H1 (cell line): Measurements from ENCODE around the gene ST6GALNAC4. TPM values are rescaled to one million over a fixed set of nuclear protein-coding genes. Genes with fewer than 3 reads are reported as not detected.

Experiments used
- CTCF ChIA-PET: fragments of 300-600 bp; sonication (Branson Sonifier 250); formaldehyde crosslinking; loops from one replicate; lab custom pipeline; 2021; ENCODE audit not compliant: partially characterized antibody; lab: Charles Lee
- POLR2A ChIA-PET: fragments of 300-600 bp; sonication (Branson Sonifier 250); formaldehyde crosslinking; loops from one replicate; lab custom pipeline; 2021; ENCODE audit warnings: inconsistent platforms; ENCODE audit not compliant: partially characterized antibody; lab: Charles Lee
- DNase-seq, 2 experiments: peaks; one replicate each; pipeline versions ENCODE4 v3.0.0 to v3.0.0-alpha.2; 2010 to 2022; ENCODE audit warnings: low spot score in 2 of 2, low read depth in 1 of 2, mixed read lengths in 1 of 2
- FAIRE-seq: peaks from 2 replicates; lab custom pipeline; 2011; peaks lifted over from hg19 to GRCh38; lab: Jason Lieb, UNC
- H2AFZ ChIP-seq: 2 replicates; pipeline ENCODE4 v1.8.1; 2012; ENCODE audit warnings: low read length, inconsistent platforms
- H2AK5ac ChIP-seq: 2 replicates; pipeline ENCODE4 v1.6.1; 2013; ENCODE audit warnings: low read depth, low read length
- H2BK120ac ChIP-seq: replicated peaks from 2 replicates; pipeline ENCODE3; 2013; ENCODE audit warnings: low read depth, low read length, inconsistent platforms
- H2BK12ac ChIP-seq: 2 replicates; pipeline ENCODE4 v1.6.1; 2013; ENCODE audit warnings: low read depth, low read length
- H2BK15ac ChIP-seq: 2 replicates; pipeline ENCODE4 v1.6.1; 2013; ENCODE audit warnings: low read length
- H2BK20ac ChIP-seq: 2 replicates; pipeline ENCODE4 v1.6.1; 2013; ENCODE audit warnings: low read length
- H2BK5ac ChIP-seq: 2 replicates; pipeline ENCODE4 v1.6.1; 2013; ENCODE audit warnings: low read depth, low read length
- H3K14ac ChIP-seq: 2 replicates; pipeline ENCODE4 v1.6.1; 2013; ENCODE audit warnings: inconsistent platforms; ENCODE audit not compliant: insufficient read length
- H3K18ac ChIP-seq: 2 replicates; pipeline ENCODE4 v1.6.1; 2013; ENCODE audit warnings: low read length; ENCODE audit errors: extremely low read depth
- H3K23ac ChIP-seq: 2 replicates; pipeline ENCODE4 v1.6.1; 2013; ENCODE audit warnings: inconsistent platforms; ENCODE audit not compliant: insufficient read length
- H3K23me2 ChIP-seq: 2 replicates; pipeline ENCODE4 v1.6.1; 2013; ENCODE audit warnings: low read depth, low read length
- H3K27ac ChIP-seq: 2 replicates; pipeline ENCODE4 v1.6.1; 2011; ENCODE audit warnings: low read depth, low read length, inconsistent platforms
- H3K27me3 ChIP-seq, 4 experiments: replicated peaks in 1 of 4; 1 replicate in 1 of 4; 2 replicates in 3 of 4; pipeline versions ENCODE4 v1.6.1 to v1.8.1; 2011 to 2013; ENCODE audit warnings: low read length in 3 of 4, mild to moderate bottlenecking in 3 of 4, inconsistent platforms in 2 of 4, mixed read lengths in 2 of 4, moderate library complexity in 1 of 4; ENCODE audit not compliant: control insufficient read depth in 3 of 4, insufficient read depth in 3 of 4; ENCODE audit errors: extremely low read depth in 1 of 4
- H3K36me3 ChIP-seq, 4 experiments: 2 replicates each; pipeline versions ENCODE4 v1.6.1 to v1.8.1; 2011 to 2013; ENCODE audit warnings: mild to moderate bottlenecking in 4 of 4, low read length in 3 of 4, moderate library complexity in 2 of 4, control low read depth in 1 of 4, inconsistent platforms in 1 of 4; ENCODE audit not compliant: insufficient read depth in 4 of 4, control insufficient read depth in 2 of 4
- H3K4ac ChIP-seq: replicated peaks from 2 replicates; pipeline ENCODE3; 2013; ENCODE audit warnings: low read length, low read depth, mixed read lengths, inconsistent platforms; ENCODE audit not compliant: insufficient read length
- H3K4me1 ChIP-seq, 4 experiments: replicated peaks in 1 of 4; 1 replicate in 1 of 4; 2 replicates in 3 of 4; pipeline versions ENCODE4 v1.6.1 to v1.8.1; 2011 to 2013; ENCODE audit warnings: low read length in 3 of 4, inconsistent platforms in 2 of 4, mixed read lengths in 1 of 4; ENCODE audit not compliant: insufficient read depth in 4 of 4, control insufficient read depth in 3 of 4
- H3K4me2 ChIP-seq, 2 experiments: 2 replicates each; pipeline versions ENCODE4 v1.6.1 to v1.8.1; 2011 to 2013; ENCODE audit warnings: low read depth in 2 of 2, low read length in 2 of 2, control low read depth in 1 of 2, inconsistent platforms in 1 of 2, mild to moderate bottlenecking in 1 of 2; ENCODE audit not compliant: insufficient read depth in 1 of 2
- H3K4me3 ChIP-seq, 4 experiments: fragments of 200-600, 300-600 bp in 1 of 4; sonication (generic), shearing (Covaris generic), sonication (Bioruptor Twin) in 1 of 4; 2 replicates each; pipeline versions ENCODE4 v1.5.1 to v1.8.1; 2011 to 2016; ENCODE audit warnings: low read length in 4 of 4, low read depth in 3 of 4, control low read depth in 2 of 4, inconsistent platforms in 2 of 4, mild to moderate bottlenecking in 2 of 4, mixed read lengths in 1 of 4, moderate library complexity in 1 of 4; ENCODE audit not compliant: insufficient read depth in 2 of 4; ENCODE audit errors: extremely low read depth in 1 of 4
- H3K56ac ChIP-seq: replicated peaks from 2 replicates; pipeline ENCODE3; 2013; ENCODE audit warnings: low read depth, mild to moderate bottlenecking, mixed read lengths, low read length, inconsistent platforms; ENCODE audit not compliant: insufficient read length
- H3K79me1 ChIP-seq: 2 replicates; pipeline ENCODE4 v1.6.1; 2013; ENCODE audit warnings: low read depth, low read length, control low read depth
- H3K79me2 ChIP-seq, 2 experiments: 2 replicates each; pipeline versions ENCODE4 v1.6.1 to v1.8.1; 2012 to 2013; ENCODE audit warnings: low read length in 2 of 2, mild to moderate bottlenecking in 2 of 2, inconsistent platforms in 1 of 2; ENCODE audit not compliant: insufficient read depth in 2 of 2, control insufficient read depth in 1 of 2
- H3K9ac ChIP-seq, 4 experiments: replicated peaks in 1 of 4; 1 replicate in 1 of 4; 2 replicates in 3 of 4; pipeline versions ENCODE4 v1.6.1 to v1.8.1; 2011 to 2013; ENCODE audit warnings: low read depth in 3 of 4, low read length in 3 of 4, control low read depth in 2 of 4, mild to moderate bottlenecking in 2 of 4, moderate library complexity in 2 of 4, inconsistent platforms in 1 of 4; ENCODE audit errors: extremely low read depth in 1 of 4
- H3K9me3 ChIP-seq, 2 experiments: 2 replicates each; pipeline versions ENCODE4 v1.6.1 to v1.8.1; 2012 to 2013; ENCODE audit warnings: mild to moderate bottlenecking in 2 of 2, moderate library complexity in 2 of 2, control low read depth in 1 of 2, inconsistent platforms in 1 of 2, low read depth in 1 of 2, low read length in 1 of 2, mixed read lengths in 1 of 2; ENCODE audit not compliant: insufficient read depth in 2 of 2
- H4K20me1 ChIP-seq, 2 experiments: replicated peaks in 1 of 2; 2 replicates each; pipeline versions ENCODE3 to v1.8.1; 2011 to 2013; ENCODE audit warnings: inconsistent platforms in 2 of 2, low read length in 2 of 2, mild to moderate bottlenecking in 1 of 2; ENCODE audit not compliant: insufficient read depth in 2 of 2, control insufficient read depth in 1 of 2
- H4K5ac ChIP-seq: 2 replicates; pipeline ENCODE4 v1.6.1; 2013; ENCODE audit warnings: low read length, low read depth, mixed read lengths, inconsistent platforms; ENCODE audit not compliant: insufficient read length
- H4K8ac ChIP-seq: 2 replicates; pipeline ENCODE4 v1.8.0; 2013; ENCODE audit warnings: mild to moderate bottlenecking, moderate library complexity, low read length, inconsistent platforms; ENCODE audit not compliant: insufficient read depth; ENCODE audit errors: extremely low read depth
- H4K91ac ChIP-seq: replicated peaks from 2 replicates; pipeline ENCODE3; 2013; ENCODE audit warnings: low read length, mixed read lengths, inconsistent platforms; ENCODE audit not compliant: insufficient read length
- EGR1 ChIP-seq: IDR thresholded peaks from 2 replicates; pipeline ENCODE4 v1.6.1; 2011; ENCODE audit warnings: low read depth, low read length, borderline replicate concordance
- JUND ChIP-seq: IDR thresholded peaks from 2 replicates; pipeline ENCODE4 v1.6.1; 2011; ENCODE audit warnings: mild to moderate bottlenecking, improper control_type of control experiment, low read length
- MAFK ChIP-seq: IDR thresholded peaks from 2 replicates; pipeline ENCODE4 v1.6.1; 2012; ENCODE audit warnings: low read depth, mild to moderate bottlenecking, improper control_type of control experiment, low read length
- TBP ChIP-seq: IDR thresholded peaks from 2 replicates; pipeline ENCODE4 v1.6.1; 2011; ENCODE audit warnings: low read depth, low read length, improper control_type of control experiment
- WGBS, 2 experiments: shearing (Covaris generic) in 1 of 2; methylation state at CpG; one replicate each; pipeline versions ENCODE4 v1.1.6 to v1.1.7; 2013 to 2015; ENCODE audit warnings: low lambda C conversion rate in 2 of 2, mixed read lengths in 2 of 2, inconsistent platforms in 1 of 2, low coverage in 1 of 2, missing lambda C conversion rate in 1 of 2; ENCODE audit not compliant: insufficient replicate concordance in 2 of 2, insufficient coverage in 1 of 2, insufficient read length in 1 of 2; ENCODE audit errors: extremely low coverage in 1 of 2, missing lambda C conversion rate in 1 of 2; 5-methylcytosine and 5-hydroxymethylcytosine counted together
- polyA plus RNA-seq, 7 experiments: library from polyadenylated mRNA; depleted of rRNA in 3 of 7; stranded (reverse) in 5 of 7; unstranded in 2 of 7; fragments of >200 nt in 5 of 7; fragments of 200-250 nt in 2 of 7; gene quantifications; 1 replicate in 5 of 7; 2 replicates in 1 of 7; 4 replicates in 1 of 7; pipeline versions ENCODE4 v1.2.1 to v1.2.3, GENCODE V29; 2011 to 2013; ENCODE audit warnings: missing spikeins in 2 of 7, mixed read lengths in 2 of 7
- total RNA-seq: library from RNA; stranded (reverse); fragmentation: NEBNext Ultra II Directional; extraction: Animal tissue kit (Norgen Biotek cat#: 25700); gene quantifications from 2 replicates; pipeline ENCODE4 v1.2.1, GENCODE V29; 2021

Gene ST6GALNAC4
- total and polyA plus RNA-seq, 2 of the 8 experiments (the other 6 are each of a cell fraction or from before 2014, with no cell fraction given), result 21.8 to 34.1 TPM

- Histone ChIP-seq H3K4me1 (peaks cover 0 to 44% (median 13%) of the 10 kb centered on the region in 4 experiments; a peak in 5 of 7 replicates), H3K79me2 (peaks cover 0 to 98% of the 10 kb centered on the region in 2 experiments; a peak in 2 of 4 replicates)
- TF ChIP-seq MAFK (no peak), JUND (no peak), TBP (no peak), EGR1 (no peak)
These were observed 45.4 kb upstream of the ST6GALNAC4 start for GRCh38 chr9:127962278-127962677.

More at GRCh38 chr9:127962278-127962677, 45.4 kb upstream of the ST6GALNAC4 start:
- H3K14ac ChIP-seq, result no peak overlapping the region
- H2AK5ac ChIP-seq, result no peak overlapping the region
- no peaks in the 10 kb centered on the region for H3K9me3 ChIP-seq
- no peak overlapping the region for H2BK120ac ChIP-seq
- no peak overlapping the region for H4K8ac ChIP-seq
- H2BK5ac ChIP-seq, result no peak overlapping the region
- H3K4ac ChIP-seq, result no peak overlapping the region
- no peak overlapping the region for H2BK15ac ChIP-seq
- H3K36me3 ChIP-seq, result no peaks in the 10 kb centered on the region
- 43% methylated on average over 3 of the region's 3 CpGs; no CpG with 5 or more reads in 1 of the 2 experiments for WGBS, 2 experiments
- no peak overlapping the region for H3K27ac ChIP-seq
- H3K27me3 ChIP-seq, result no peaks in the 10 kb centered on the region
- H3K79me1 ChIP-seq, result peaks cover 28% of the 10 kb centered on the region
- no peak overlapping the region for H3K4me2 ChIP-seq
- DNase-seq (no peak), FAIRE-seq (no peak)
- H3K56ac ChIP-seq, result no peak overlapping the region
- no peak overlapping the region for H4K5ac ChIP-seq
- H3K9ac ChIP-seq, result no peak overlapping the region
- H4K91ac ChIP-seq, result no peak overlapping the region
- H4K20me1 ChIP-seq, result peaks cover 12 to 34% of the 10 kb centered on the region in 2 experiments
- H3K18ac ChIP-seq, result no peak overlapping the region
- no peak overlapping the region for H2BK20ac ChIP-seq
- no peak overlapping the region for H3K23ac ChIP-seq
- H2AFZ ChIP-seq, result no peak overlapping the region
- no peak overlapping the region for H3K4me3 ChIP-seq
- H3K23me2 ChIP-seq, result no peaks in the 10 kb centered on the region
- ChIA-PET POLR2A (interaction anchor here (0.7 to 3.0 kb wide), 6 partner anchors 9 to 137 kb away, joined by 3 to 16 read pairs (median 4); partner anchors contain the start of gene EEIG1), CTCF (interaction anchor here (0.9 to 35.5 kb wide), 8 partner anchors 10 to 96 kb away, joined by 3 to 825 read pairs (median 5); no protein-coding TSS in a partner anchor)
- H2BK12ac ChIP-seq, result no peak overlapping the region
